K562 (cell line): ENCODE results near the gene CNGB1.

Source experiments
- SNRNP70 ChIP-seq: fragments of 200-400 bp; formaldehyde crosslinking; optimal IDR thresholded peaks from 2 replicates; pipeline ENCODE3; 2017; ENCODE audit warnings: low read depth, low read length
- ZNF253 ChIP-seq: fragments of 250-450 bp; sonication (Bioruptor Pico); conservative IDR thresholded peaks from 2 replicates; pipeline ENCODE4 v1.6.1; 2021; ENCODE audit warnings: mild to moderate bottlenecking
- TF ChIP-seq, protein P1 (sequence below), 2 experiments: fragments of 200-800 bp in 1 of 2; sonication (Bioruptor generic) in 1 of 2; sonication (generic) in 1 of 2; formaldehyde crosslinking in 1 of 2; IDR thresholded peaks in 1 of 2; conservative IDR thresholded peaks in 1 of 2; 2 replicates each; pipeline versions ENCODE4 v1.5.0 to v1.6.1; 2016 to 2020; ENCODE audit warnings: missing compliant biosample characterization in 1 of 2, missing genetic modification characterization in 1 of 2, missing genetic modification reagents in 1 of 2

DNA sequence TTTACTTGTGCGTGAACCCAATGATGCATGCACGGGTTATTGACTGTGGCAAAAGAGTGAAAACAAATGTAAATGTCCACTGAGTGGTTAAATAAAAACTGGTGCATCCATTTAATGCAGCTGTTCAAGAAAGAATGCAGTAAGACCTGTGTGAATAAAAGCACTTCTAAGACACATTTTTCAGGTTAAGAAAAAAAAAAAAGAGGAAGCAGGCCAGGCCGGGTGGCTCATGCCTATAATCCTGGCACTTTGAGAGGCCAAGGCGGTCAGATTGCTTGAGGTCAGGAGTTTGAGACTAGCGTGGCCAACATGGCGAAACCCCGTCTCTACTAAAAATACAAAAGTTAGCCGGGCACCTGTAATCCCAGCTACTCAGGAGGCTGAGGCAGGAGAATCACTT is 11.8 kb downstream of the CNGB1 start:
- TF ChIP-seq, protein P1, sequence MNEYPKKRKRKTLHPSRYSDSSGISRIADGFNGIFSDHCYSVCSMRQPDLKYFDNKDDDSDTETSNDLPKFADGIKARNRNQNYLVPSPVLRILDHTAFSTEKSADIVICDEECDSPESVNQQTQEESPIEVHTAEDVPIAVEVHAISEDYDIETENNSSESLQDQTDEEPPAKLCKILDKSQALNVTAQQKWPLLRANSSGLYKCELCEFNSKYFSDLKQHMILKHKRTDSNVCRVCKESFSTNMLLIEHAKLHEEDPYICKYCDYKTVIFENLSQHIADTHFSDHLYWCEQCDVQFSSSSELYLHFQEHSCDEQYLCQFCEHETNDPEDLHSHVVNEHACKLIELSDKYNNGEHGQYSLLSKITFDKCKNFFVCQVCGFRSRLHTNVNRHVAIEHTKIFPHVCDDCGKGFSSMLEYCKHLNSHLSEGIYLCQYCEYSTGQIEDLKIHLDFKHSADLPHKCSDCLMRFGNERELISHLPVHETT (CRISPR knock-in tag; conservative IDR thresholded peaks at IDR 0.05 in 1 of 2, IDR thresholded peaks at IDR 0.05 in 1 of 2), result no peak
- no peak for TF ChIP-seq ZNF253 (CRISPR knock-in tag)
- TF ChIP-seq SNRNP70, result no peak
